Urinary bladder (tissue), 4 donors: ENCODE results near the gene HP1BP3. TPM values are rescaled to one million over a fixed set of nuclear protein-coding genes. Genes with fewer than 3 reads are reported as not detected.
"Not testable (repeated sequence)": the region's sequence is repeated elsewhere in the genome, so short reads cannot be mapped to it uniquely, and the experiment has no call there.

Source experiments
- DNase-seq: peaks from one replicate; pipeline ENCODE4 v3.0.0-alpha.2; 2015; ENCODE audit errors: extremely low spot score
- H3K27ac ChIP-seq: one replicate; pipeline ENCODE4 v1.5.1; 2013; ENCODE audit warnings: low read depth, mild to moderate bottlenecking, moderate library complexity
- H3K36me3 ChIP-seq: one replicate; pipeline ENCODE4 v1.6.1; 2013; ENCODE audit warnings: mild to moderate bottlenecking, moderate library complexity; ENCODE audit not compliant: insufficient read depth
- H3K4me1 ChIP-seq: one replicate; pipeline ENCODE4 v1.6.1; 2013; ENCODE audit warnings: mild to moderate bottlenecking, moderate library complexity; ENCODE audit not compliant: insufficient read depth
- H3K4me3 ChIP-seq: one replicate; pipeline ENCODE4 v1.5.1; 2013; ENCODE audit warnings: low read depth, low read length
- WGBS: extraction: QIAGEN DNeasy Blood & Tissue Kit; methylation state at CpG from one replicate; pipeline ENCODE4 v1.1.7; 2013; 5-methylcytosine and 5-hydroxymethylcytosine counted together
- polyA plus RNA-seq: library from polyadenylated mRNA; stranded (reverse); fragments of 200-250 nt; gene quantifications from one replicate; pipeline ENCODE4 v1.2.3, GENCODE V29; 2013
- total RNA-seq: library from RNA; depleted of rRNA; stranded (reverse); fragments of >200 nt; gene quantifications from one replicate; pipeline ENCODE4 v1.2.3, GENCODE V29; 2014
- donor health status: healthy with polysubstance abuse.
- donor health status: healthy.

The HP1BP3 gene
- total and polyA plus RNA-seq, 2 donors: 186 to 385 TPM

DNA sequence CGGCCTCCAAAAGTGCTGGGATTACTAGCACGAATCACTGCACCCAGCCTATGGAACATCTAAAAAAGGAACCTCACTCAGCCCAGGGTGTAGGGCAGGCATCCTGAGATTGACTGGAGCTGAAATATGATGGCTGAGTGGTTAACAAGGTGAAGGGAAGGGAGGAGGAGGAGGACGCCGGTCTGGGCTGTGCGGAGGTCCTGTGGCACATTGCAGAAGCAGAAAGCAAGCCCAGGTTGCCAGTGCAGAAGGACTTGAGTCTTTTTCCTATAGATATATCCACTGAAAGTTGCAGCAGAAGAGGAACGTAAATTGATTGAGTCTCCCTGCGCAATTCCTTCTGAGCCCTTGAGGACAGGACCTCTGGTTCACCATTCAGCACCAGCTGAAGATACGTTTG lies 67.8 kb downstream of the HP1BP3 start:
- no peak for DNase-seq
- H3K27ac ChIP-seq: no peak overlapping the region
- peaks cover 3% of the 10 kb centered on the region for H3K4me1 ChIP-seq
- WGBS: 91% methylated on average over 8 of the region's 8 CpGs
- no peak overlapping the region for H3K4me3 ChIP-seq
- H3K36me3 ChIP-seq: no peaks in the 10 kb centered on the region

DNA sequence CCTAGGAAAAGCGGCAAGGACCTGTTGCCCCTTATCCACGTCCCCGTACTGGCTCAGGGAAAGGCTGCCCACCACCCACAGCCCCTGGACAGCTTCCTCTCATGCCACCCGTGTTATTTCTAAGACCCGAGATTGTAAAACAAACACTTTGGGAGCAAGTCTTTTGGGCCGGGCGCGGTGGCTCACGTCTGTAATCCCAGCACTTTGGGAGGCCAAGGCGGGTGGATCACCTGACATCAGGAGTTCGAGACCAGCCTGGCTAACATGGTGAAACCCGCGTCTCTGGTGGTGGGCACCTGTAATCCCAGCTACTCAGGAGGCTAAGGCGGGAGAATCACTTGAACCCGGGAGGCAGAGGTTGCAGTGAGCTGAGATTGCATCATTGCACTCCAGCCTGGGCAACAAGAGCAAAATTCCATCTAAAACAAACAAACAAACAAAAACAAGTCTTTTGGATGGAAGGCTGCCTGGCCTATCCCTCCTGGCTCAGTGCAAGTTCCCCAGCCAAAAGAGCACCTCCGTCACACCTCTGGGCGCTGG lies 68.7 kb downstream of the HP1BP3 start:
- H3K4me3 ChIP-seq: peak overlapping the region; percentile 50
- 63% methylated on average over 17 of the region's 17 CpGs for WGBS
- H3K36me3 ChIP-seq, H3K27ac ChIP-seq, H3K4me1 ChIP-seq, DNase-seq: not testable (repeated sequence)

DNA sequence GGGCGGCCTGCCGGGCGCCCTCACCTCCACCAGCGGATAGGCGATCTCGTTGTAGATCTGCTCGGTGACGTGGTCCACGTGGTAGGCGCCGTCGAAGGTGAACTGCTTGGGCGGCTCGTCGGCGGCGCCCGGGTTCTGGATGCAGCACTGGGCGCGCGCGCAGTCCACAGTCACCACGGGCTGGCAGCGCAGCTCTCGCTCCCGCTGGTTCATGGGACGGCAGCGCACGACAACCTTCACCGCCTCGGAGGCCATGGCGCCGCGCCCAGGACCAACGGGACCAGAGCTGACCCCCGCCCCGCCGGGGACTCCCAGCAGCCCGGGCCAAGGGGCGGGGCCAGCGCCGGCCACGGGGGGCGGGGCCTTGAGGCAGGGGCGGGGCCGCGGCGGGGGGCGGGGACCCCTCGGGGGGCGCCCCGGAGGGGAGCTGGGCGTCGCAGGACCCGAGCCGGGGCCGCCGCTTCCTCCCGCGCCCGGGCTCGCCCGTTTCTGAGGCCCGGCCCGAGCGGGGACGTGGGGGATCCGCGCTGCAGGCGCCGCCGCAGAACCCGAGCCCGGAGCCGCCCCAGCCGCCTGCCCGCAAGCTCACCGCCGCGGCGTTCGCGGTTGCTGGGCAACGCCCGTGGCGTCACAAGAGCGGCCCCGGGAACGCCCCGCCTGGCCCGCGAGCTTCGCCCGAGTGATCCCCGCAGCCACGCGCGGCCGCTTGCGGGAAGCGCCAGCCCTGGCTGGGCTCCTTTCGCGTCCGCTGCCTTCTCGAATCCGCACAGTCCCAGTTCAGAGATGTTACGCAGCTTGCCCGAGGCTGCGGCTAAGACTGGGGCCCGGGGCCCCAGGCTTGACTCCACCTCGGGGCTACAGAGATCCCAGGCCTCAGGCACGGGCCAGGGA lies 69.4 kb downstream of the HP1BP3 start, which contains the start of gene KIF17:
Gene KIF17, minus strand, starts transcription at position 556 of the 891 bp plus-strand sequence. Its CDS starts 301 bp downstream, at position 255.
- Histone ChIP-seq H3K4me1 (peaks cover 3% of the 10 kb centered on the region), H3K27ac (no peak within 1 kb of the TSS), H3K4me3 (peak within 1 kb of the TSS; percentile 50), H3K36me3 (no peaks in the 10 kb centered on the region)
- 2% methylated on average over 112 of the region's 112 CpGs for WGBS
- no peak for DNase-seq

DNA sequence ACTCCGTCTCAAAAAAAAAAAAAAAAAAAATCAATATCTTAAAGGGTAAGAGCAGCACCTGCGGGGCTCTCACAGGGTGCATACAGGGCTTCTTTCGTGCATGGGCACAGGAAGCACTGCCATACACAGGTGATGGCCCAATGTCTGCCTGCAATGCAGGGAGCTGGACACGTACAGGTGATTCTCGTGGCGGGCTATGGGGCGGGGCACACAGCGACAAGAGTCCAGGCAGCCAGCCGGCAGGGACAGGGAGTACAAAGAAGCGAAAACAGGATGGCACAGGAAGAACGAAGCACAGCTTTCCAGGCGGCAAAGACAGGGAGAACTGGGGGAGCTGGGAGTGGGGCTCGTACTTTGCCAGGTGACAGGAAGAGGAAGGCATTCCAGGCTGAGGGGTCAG lies 70.9 kb downstream of the HP1BP3 start:
- no peak for DNase-seq
- Histone ChIP-seq H3K4me3 (no peak overlapping the region), H3K36me3 (no peaks in the 10 kb centered on the region), H3K4me1 (peaks cover 3% of the 10 kb centered on the region), H3K27ac (no peak overlapping the region)
- 88% methylated on average over 13 of the region's 13 CpGs for WGBS

DNA sequence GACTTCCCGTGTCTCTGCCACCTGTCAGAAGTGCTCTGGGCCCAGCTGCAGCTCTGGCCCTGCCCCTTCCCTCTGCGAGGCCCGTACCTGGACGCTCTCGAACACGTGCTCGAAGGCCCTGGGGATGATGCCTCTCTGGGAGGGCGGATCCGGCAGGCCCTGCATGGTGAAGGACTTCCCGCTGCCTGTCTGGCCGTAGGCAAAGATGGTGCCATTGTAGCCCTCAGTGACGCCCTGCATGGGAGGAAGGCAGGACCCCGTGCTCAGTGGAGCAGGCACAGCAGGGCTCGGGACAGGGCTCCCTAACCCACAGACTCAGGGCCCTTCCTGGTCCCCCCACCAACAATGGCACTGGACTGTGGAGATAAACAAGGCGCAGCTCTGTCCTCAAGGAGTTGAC lies 71.7 kb downstream of the HP1BP3 start:
- Histone ChIP-seq H3K36me3 (no peaks in the 10 kb centered on the region), H3K4me1 (peaks cover 3% of the 10 kb centered on the region), H3K4me3 (no peak overlapping the region), H3K27ac (no peak overlapping the region)
- 89% methylated on average over 15 of the region's 15 CpGs for WGBS
- DNase-seq: no peak

DNA sequence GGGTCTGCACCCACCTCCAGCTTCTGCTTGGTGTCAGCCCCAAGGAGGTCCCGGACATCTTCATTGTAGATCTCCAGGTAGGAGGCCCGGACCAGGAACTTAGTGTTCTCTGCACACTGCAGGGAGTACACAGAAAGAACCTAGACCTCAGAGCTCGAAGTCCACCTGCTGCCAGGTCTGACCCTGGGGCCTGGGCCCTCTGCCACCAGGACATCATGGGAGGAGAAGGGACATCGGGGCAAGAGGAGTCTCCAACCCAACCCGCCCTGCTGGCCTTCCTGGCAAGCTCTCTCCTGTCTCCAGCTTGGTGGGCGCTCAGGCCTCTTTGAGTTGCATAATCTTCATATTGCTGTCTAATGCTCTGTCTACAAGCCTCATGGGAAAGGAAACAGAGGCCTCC lies 73.7 kb downstream of the HP1BP3 start:
- DNase-seq: no peak
- no peak overlapping the region for H3K4me3 ChIP-seq
- no peak overlapping the region for H3K27ac ChIP-seq
- 91% methylated on average over 6 of the region's 6 CpGs for WGBS
- peaks cover 3% of the 10 kb centered on the region for H3K4me1 ChIP-seq
- H3K36me3 ChIP-seq: no peaks in the 10 kb centered on the region

DNA sequence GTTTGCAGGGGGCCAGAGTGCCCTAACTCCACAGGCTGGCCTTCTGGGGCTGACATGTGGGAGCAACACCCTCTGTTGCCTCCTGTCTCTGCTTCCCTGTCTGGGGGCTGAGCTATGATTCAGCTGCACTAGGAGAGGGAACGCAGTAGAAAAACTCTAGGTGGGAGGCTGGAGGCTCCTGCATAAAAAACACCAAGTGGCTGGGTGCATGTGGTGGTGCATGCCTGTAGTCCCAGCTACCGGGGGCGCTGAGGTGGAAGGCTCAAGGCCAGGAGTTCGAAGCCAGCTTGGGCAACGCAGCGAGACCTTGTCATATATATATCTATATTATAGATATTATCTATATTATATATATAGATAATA lies 74.9 kb downstream of the HP1BP3 start:
- Histone ChIP-seq H3K4me3 (no peak overlapping the region), H3K27ac (no peak overlapping the region), H3K36me3 (no peaks in the 10 kb centered on the region), H3K4me1 (no peaks in the 10 kb centered on the region)
- no peak for DNase-seq
- WGBS: 85% methylated on average over 6 of the region's 6 CpGs

DNA sequence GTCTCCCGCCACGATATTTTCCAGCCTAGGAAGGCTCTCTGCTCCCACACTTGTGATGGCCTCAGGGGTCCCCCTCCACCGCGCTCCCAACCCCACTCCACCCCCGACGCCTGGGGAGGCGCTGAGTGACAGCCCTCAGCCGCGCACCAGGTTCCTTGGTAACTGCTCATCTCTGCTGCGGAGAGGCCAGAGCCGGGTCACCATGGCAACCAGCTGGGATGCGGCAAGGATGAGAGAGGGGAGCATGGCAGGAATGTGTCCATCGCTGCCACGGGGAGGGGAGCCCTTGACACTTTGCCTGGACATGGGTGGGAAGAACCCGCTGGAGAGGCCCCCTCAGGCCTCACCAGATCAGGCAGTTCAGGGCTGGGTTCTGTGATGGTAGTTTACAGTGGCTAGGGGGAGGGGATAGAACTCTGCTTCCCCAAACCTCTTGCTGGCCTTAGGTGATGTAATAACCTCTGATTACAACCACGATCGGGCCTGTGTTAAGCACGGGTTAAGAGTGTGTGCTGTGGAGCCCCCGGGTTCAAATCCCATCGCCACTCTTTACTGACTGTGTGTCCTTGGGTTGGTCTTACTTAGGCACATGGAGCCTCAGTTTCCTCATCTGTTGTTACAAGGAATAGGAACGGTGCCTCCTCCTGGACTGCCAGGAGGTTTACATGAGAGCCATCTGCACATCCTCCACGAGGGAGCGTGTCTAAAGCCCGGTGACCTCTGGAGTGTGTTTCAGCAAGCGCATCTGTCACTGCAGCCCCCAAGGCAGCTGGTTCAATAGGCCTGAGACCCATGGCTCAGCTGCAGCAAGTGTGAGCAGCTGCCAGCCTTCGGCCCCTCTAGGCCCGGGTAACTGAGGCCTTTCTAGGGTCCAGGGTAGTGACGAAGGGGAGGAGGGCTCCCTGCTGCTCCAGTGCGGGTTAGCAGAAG lies 75.6 kb downstream of the HP1BP3 start:
- Histone ChIP-seq H3K27ac (no peak overlapping the region), H3K4me3 (no peak overlapping the region), H3K4me1 (no peaks in the 10 kb centered on the region), H3K36me3 (no peaks in the 10 kb centered on the region)
- 77% methylated on average over 29 of the region's 29 CpGs for WGBS
- DNase-seq: no peak

DNA sequence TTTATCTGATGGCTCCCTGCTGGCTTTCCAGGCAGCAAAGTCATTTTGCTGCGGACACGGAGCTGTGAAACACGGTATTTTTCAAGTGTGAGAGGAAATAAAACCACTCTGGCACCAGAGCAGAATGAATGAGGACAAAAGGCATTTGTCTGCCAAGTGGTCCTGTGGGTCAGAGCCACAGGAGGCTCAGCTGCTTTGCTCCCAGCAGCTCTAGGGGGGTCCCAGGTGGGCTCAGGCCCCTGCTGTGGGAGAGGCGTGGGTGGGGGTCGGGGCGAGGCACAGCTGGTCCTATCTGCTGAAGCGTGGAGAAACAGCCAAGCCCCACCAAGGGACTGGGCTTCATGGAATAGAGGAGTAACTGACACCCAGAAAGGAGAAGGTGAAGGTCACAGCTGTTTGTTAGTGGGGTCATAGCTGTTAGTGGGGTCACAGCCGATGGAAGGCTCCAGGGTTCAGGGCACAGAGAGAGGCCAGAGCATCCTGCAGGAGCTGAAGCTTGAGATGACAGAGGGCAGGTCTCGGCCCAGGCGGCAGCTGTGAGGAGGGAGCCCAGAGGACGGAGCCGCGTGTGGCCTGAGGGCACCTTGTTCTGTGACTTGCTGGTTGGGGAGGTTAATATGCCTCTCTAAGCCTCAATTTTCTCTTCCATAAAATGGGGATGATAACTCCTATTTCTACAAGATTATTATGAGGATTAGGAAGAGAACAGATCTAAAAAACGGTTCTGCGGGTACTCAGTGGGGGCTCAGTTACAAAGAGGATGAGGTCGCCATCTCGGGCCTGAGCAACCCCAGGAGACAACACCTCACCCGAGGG lies 76.4 kb downstream of the HP1BP3 start:
- H3K27ac ChIP-seq: no peak overlapping the region
- H3K4me3 ChIP-seq: no peak overlapping the region
- 72% methylated on average over 18 of the region's 18 CpGs for WGBS
- no peak for DNase-seq
- H3K4me1 ChIP-seq: no peaks in the 10 kb centered on the region
- no peaks in the 10 kb centered on the region for H3K36me3 ChIP-seq

DNA sequence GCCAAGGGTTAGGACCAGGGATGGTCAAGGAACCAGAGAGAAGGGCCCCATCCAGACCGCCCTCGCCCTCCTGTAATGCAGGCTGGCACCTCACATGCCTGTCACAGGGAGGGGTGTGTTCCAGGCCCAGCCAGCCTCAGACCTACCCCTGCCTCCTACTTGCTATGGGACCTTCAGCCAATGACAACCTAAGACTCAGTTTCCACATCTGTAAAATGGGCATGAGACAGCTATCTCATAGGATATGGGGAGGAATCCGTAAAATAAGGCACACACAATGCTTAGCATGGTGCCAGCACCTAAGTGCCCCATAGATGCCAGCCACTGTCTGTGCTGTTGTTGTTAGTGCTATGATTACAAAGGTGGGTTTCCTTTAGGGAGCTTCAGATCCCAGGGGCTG lies 77.2 kb downstream of the HP1BP3 start:
- Histone ChIP-seq H3K4me3 (no peak overlapping the region), H3K36me3 (no peaks in the 10 kb centered on the region), H3K27ac (no peak overlapping the region), H3K4me1 (no peaks in the 10 kb centered on the region)
- 95% methylated on average over 3 of the region's 3 CpGs for WGBS
- no peak for DNase-seq

DNA sequence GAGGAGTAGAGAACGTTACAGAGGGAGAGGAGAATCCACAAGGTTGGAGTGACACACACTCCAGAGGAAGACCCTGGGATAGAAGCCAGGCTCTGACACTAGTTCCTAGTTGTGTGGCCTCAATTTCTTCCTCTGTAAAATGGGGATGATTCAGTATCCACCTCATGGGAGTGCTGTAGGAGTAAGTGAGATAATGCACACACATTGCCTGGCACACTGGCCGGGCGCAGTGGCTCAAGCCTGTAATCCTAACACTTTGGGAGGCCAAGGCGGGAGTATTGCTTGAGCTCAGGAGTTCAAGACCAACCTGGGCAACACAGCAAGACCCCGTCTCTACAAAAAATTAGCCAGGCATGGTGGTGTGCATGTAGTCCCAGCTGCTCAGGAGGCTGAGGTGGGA lies 78.2 kb downstream of the HP1BP3 start:
- Histone ChIP-seq H3K4me1 (no peaks in the 10 kb centered on the region), H3K27ac (no peak overlapping the region), H3K36me3 (no peaks in the 10 kb centered on the region), H3K4me3 (no peak overlapping the region)
- WGBS: 77% methylated on average over 5 of the region's 5 CpGs
- no peak for DNase-seq

DNA sequence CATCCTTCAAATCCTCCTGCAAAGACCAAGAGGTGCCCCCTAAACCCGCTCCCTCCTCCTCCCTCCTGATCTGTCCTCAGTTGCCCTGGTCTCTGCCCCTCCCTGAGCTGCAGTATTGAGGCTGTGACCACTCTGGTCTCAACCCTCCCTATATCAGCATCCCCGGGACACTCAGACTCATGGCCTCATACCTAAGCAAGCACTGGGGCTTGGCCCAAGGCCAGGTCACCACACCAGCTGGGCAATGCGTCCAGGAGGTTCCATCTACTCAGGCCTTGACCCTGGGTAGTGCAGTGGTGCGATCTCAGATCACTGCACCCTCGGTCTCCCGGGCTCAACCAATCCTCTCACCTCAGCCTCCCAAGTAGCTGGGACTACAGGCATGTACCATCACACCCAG lies 79.0 kb downstream of the HP1BP3 start:
- DNase-seq: no peak
- Histone ChIP-seq H3K4me3 (no peak overlapping the region), H3K36me3 (no peaks in the 10 kb centered on the region), H3K27ac (no peak overlapping the region), H3K4me1 (no peaks in the 10 kb centered on the region)
- WGBS: 88% methylated on average over 6 of the region's 6 CpGs

DNA sequence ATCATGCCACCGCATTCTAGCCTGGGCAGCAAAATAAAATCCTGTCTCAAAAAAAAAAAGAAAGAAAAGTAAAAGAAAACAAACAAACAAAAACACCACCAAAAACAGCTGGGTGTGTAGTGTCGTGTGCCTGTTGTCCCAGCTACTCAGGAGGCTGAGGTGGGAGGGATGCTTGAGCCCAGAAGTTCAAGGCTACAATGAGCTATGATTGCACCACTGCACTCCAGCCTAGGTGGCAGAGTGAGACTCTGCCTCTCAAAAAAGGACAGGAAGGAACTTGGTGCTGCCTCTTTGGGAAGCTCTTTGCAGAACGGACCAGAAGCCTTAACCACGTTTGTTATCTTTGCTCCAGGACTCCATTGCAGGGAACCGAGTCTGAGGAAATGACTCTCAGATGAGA lies 80.3 kb downstream of the HP1BP3 start:
- DNase-seq: no peak
- no peaks in the 10 kb centered on the region for H3K36me3 ChIP-seq
- no peak overlapping the region for H3K4me3 ChIP-seq
- no peak overlapping the region for H3K27ac ChIP-seq
- 56% methylated on average over 5 of the region's 5 CpGs for WGBS
- no peaks in the 10 kb centered on the region for H3K4me1 ChIP-seq
